HepG2 (cell line): ENCODE results near the gene NUP214. TPM values are rescaled to one million over a fixed set of nuclear protein-coding genes. Genes with fewer than 3 reads are reported as not detected.

Experiments
- TAF15 ChIP-seq: fragments of 200-400 bp; formaldehyde crosslinking; IDR thresholded peaks from one replicate; pipeline ENCODE4 v1.6.1; 2018; ENCODE audit warnings: mild to moderate bottlenecking, low read depth, low read length; ENCODE audit not compliant: poor library complexity, severe bottlenecking
- ZBTB21 ChIP-seq: sonication (generic); formaldehyde crosslinking; IDR thresholded peaks from 2 replicates; pipeline ENCODE4 v1.4.0; 2020; ENCODE audit warnings: missing genetic modification reagents
- ZNF225 ChIP-seq: sonication (generic); formaldehyde crosslinking; IDR thresholded peaks from 2 replicates; pipeline ENCODE4 v1.4.0; 2020; ENCODE audit warnings: mild to moderate bottlenecking, missing genetic modification reagents
- ZNF30 ChIP-seq: sonication (generic); formaldehyde crosslinking; IDR thresholded peaks from 2 replicates; pipeline ENCODE4 v1.5.0; 2020; ENCODE audit warnings: mild to moderate bottlenecking, missing genetic modification reagents
- ZNF362 ChIP-seq: sonication (generic); formaldehyde crosslinking; IDR thresholded peaks from 2 replicates; pipeline ENCODE4 v1.4.0; 2020; ENCODE audit warnings: missing genetic modification reagents, mild to moderate bottlenecking, borderline replicate concordance
- ZNF543 ChIP-seq: sonication (generic); formaldehyde crosslinking; IDR thresholded peaks from 2 replicates; pipeline ENCODE4 v1.4.0; 2020; ENCODE audit warnings: mild to moderate bottlenecking, missing genetic modification reagents
- ZNF547 ChIP-seq: sonication (generic); formaldehyde crosslinking; IDR thresholded peaks from 2 replicates; pipeline ENCODE4 v1.5.1; 2020; ENCODE audit warnings: mild to moderate bottlenecking, missing genetic modification reagents
- ZNF605 ChIP-seq: sonication (generic); formaldehyde crosslinking; IDR thresholded peaks from 2 replicates; pipeline ENCODE4 v1.8.0; 2022; ENCODE audit warnings: mild to moderate bottlenecking, missing genetic modification reagents
- ZNF780A ChIP-seq: sonication (generic); formaldehyde crosslinking; IDR thresholded peaks from 2 replicates; pipeline ENCODE4 v1.8.0; 2022; ENCODE audit warnings: mild to moderate bottlenecking, missing genetic modification reagents, moderate library complexity
- ZSCAN21 ChIP-seq: sonication (generic); formaldehyde crosslinking; IDR thresholded peaks from 2 replicates; pipeline ENCODE4 v1.8.0; 2022; ENCODE audit warnings: mild to moderate bottlenecking, missing genetic modification reagents, moderate library complexity, borderline replicate concordance
- polyA plus RNA-seq, 8 experiments: library from polyadenylated mRNA; depleted of rRNA in 3 of 8; stranded (reverse) in 7 of 8; unstranded in 1 of 8; fragments of >200 nt; fragmentation: Illumina TruSeq in 4 of 8; extraction: Trizol in 4 of 8; gene quantifications; 2 replicates each; pipeline versions ENCODE4 v1.2.1 to v1.2.3, GENCODE V29; 2011 to 2016; ENCODE audit warnings: low read depth in 4 of 8, missing spikeins in 1 of 8, mixed read lengths in 1 of 8; ENCODE audit not compliant: insufficient read depth in 1 of 8
- total RNA-seq, 5 experiments: library from RNA; depleted of rRNA; stranded (reverse); fragments of >200 nt; fragmentation: Illumina TruSeq; extraction: Trizol; gene quantifications; 2 replicates each; pipeline ENCODE4 v1.2.3, GENCODE V29; 2016; ENCODE audit warnings: low read depth in 1 of 5
- TF ChIP-seq, protein P1 (sequence below): sonication (generic); formaldehyde crosslinking; IDR thresholded peaks from 2 replicates; pipeline ENCODE4 v1.4.0; 2020; ENCODE audit warnings: missing genetic modification reagents
- TF ChIP-seq, protein P2 (sequence below): sonication (generic); formaldehyde crosslinking; IDR thresholded peaks from 2 replicates; pipeline ENCODE4 v1.4.0; 2020; ENCODE audit warnings: missing genetic modification reagents
- TF ChIP-seq, protein P3 (sequence below): IDR thresholded peaks from 2 replicates; pipeline ENCODE4 v1.6.1; 2016; ENCODE audit warnings: mild to moderate bottlenecking

Gene NUP214
- total and polyA plus RNA-seq, 2 of the 13 experiments (the other 11 are each of a cell fraction or from before 2014, with no cell fraction given), result 8.4 to 16.0 TPM

GRCh38 chr9:131125288-131126058 is at the start of gene NUP214 (continued):
- TF ChIP-seq, protein P1, sequence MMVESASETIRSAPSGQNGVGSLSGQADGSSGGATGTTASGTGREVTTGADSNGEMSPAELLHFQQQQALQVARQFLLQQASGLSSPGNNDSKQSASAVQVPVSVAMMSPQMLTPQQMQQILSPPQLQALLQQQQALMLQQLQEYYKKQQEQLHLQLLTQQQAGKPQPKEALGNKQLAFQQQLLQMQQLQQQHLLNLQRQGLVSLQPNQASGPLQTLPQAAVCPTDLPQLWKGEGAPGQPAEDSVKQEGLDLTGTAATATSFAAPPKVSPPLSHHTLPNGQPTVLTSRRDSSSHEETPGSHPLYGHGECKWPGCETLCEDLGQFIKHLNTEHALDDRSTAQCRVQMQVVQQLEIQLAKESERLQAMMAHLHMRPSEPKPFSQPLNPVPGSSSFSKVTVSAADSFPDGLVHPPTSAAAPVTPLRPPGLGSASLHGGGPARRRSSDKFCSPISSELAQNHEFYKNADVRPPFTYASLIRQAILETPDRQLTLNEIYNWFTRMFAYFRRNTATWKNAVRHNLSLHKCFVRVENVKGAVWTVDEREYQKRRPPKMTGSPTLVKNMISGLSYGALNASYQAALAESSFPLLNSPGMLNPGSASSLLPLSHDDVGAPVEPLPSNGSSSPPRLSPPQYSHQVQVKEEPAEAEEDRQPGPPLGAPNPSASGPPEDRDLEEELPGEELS, result peak; percentile 39; the same call in 1 of the 2 replicates
- TF ChIP-seq ZBTB21 (peak; percentile 97), ZNF225 (CRISPR knock-in tag) (0 out of 2 replicates have a peak, but pooled peaks have one; percentile 72), ZNF605 (peak; percentile 36; the same call in 1 of the 2 replicates), ZNF543 (CRISPR knock-in tag) (no peak), ZNF547 (CRISPR knock-in tag) (peak; percentile 63; the same call in 1 of the 2 replicates), ZNF780A (no peak), TAF15 (no peak), ZNF30 (0 out of 2 replicates have a peak, but pooled peaks have one; percentile 22), ZNF362 (peak; percentile 64; the same call in 1 of the 2 replicates), ZSCAN21 (CRISPR knock-in tag) (peak; percentile 89; the same call in 1 of the 2 replicates)
- TF ChIP-seq, protein P2, sequence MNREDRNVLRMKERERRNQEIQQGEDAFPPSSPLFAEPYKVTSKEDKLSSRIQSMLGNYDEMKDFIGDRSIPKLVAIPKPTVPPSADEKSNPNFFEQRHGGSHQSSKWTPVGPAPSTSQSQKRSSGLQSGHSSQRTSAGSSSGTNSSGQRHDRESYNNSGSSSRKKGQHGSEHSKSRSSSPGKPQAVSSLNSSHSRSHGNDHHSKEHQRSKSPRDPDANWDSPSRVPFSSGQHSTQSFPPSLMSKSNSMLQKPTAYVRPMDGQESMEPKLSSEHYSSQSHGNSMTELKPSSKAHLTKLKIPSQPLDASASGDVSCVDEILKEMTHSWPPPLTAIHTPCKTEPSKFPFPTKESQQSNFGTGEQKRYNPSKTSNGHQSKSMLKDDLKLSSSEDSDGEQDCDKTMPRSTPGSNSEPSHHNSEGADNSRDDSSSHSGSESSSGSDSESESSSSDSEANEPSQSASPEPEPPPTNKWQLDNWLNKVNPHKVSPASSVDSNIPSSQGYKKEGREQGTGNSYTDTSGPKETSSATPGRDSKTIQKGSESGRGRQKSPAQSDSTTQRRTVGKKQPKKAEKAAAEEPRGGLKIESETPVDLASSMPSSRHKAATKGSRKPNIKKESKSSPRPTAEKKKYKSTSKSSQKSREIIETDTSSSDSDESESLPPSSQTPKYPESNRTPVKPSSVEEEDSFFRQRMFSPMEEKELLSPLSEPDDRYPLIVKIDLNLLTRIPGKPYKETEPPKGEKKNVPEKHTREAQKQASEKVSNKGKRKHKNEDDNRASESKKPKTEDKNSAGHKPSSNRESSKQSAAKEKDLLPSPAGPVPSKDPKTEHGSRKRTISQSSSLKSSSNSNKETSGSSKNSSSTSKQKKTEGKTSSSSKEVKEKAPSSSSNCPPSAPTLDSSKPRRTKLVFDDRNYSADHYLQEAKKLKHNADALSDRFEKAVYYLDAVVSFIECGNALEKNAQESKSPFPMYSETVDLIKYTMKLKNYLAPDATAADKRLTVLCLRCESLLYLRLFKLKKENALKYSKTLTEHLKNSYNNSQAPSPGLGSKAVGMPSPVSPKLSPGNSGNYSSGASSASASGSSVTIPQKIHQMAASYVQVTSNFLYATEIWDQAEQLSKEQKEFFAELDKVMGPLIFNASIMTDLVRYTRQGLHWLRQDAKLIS (CRISPR knock-in tag), result no peak
- TF ChIP-seq, protein P3, sequence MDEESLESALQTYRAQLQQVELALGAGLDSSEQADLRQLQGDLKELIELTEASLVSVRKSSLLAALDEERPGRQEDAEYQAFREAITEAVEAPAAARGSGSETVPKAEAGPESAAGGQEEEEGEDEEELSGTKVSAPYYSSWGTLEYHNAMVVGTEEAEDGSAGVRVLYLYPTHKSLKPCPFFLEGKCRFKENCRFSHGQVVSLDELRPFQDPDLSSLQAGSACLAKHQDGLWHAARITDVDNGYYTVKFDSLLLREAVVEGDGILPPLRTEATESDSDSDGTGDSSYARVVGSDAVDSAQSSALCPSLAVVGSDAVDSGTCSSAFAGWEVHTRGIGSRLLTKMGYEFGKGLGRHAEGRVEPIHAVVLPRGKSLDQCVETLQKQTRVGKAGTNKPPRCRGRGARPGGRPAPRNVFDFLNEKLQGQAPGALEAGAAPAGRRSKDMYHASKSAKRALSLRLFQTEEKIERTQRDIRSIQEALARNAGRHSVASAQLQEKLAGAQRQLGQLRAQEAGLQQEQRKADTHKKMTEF (CRISPR knock-in tag), result peak; percentile 96
